Measurements from ENCODE around the gene FRMD5. TPM values are rescaled to one million over a fixed set of nuclear protein-coding genes. Genes with fewer than 3 reads are reported as not detected.
"Not testable (repeated sequence)": the region's sequence is repeated elsewhere in the genome, so short reads cannot be mapped to it uniquely, and the experiment has no call there.

The FRMD5 gene
- total and polyA plus RNA-seq, 2 donors (not counting 1 experiment from before 2014, with no cell fraction given): 1.9 to 4.3 TPM

GRCh38 chr15:44011238-44011854 is 183.7 kb downstream of the FRMD5 start:
- H3K79me2 ChIP-seq (ENCODE audit: control insufficient read depth, insufficient read depth, low read length): no peaks in the 10 kb centered on the region
- H3K9ac ChIP-seq (ENCODE audit: insufficient read depth, low read length): no peak overlapping the region
- H2AFZ ChIP-seq (ENCODE audit: low read length): no peak overlapping the region
- H3K9me3 ChIP-seq (ENCODE audit: control insufficient read depth, insufficient read depth, low read depth, low read length): no peaks in the 10 kb centered on the region
- no peak overlapping the region for H3K27ac ChIP-seq (ENCODE audit: insufficient read depth, low read length)
- TF ChIP-seq, protein P1, sequence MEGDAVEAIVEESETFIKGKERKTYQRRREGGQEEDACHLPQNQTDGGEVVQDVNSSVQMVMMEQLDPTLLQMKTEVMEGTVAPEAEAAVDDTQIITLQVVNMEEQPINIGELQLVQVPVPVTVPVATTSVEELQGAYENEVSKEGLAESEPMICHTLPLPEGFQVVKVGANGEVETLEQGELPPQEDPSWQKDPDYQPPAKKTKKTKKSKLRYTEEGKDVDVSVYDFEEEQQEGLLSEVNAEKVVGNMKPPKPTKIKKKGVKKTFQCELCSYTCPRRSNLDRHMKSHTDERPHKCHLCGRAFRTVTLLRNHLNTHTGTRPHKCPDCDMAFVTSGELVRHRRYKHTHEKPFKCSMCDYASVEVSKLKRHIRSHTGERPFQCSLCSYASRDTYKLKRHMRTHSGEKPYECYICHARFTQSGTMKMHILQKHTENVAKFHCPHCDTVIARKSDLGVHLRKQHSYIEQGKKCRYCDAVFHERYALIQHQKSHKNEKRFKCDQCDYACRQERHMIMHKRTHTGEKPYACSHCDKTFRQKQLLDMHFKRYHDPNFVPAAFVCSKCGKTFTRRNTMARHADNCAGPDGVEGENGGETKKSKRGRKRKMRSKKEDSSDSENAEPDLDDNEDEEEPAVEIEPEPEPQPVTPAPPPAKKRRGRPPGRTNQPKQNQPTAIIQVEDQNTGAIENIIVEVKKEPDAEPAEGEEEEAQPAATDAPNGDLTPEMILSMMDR (conservative IDR thresholded peaks at IDR 0.05 in 1 of 2, IDR thresholded peaks at IDR 0.05 in 1 of 2; ENCODE audit: low read depth in 1 of 2, low read length in 2 of 2): no peak
- TF ChIP-seq EZH2 (IDR thresholded peaks at IDR 0.05; ENCODE audit: low read length, missing control alignments): no peak
- no peak for DNase-seq (ENCODE audit: low read depth in 2 of 2)
- no peak overlapping the region for H3K4me3 ChIP-seq (replicated peaks in 1 of 4; ENCODE audit: control extremely low read depth in 1 of 4, insufficient read depth in 1 of 4, low read depth in 3 of 4, low read length in 4 of 4)
- H3K36me3 ChIP-seq (ENCODE audit: control insufficient read depth, insufficient read depth, low read length): no peaks in the 10 kb centered on the region
- H3K4me1 ChIP-seq (ENCODE audit: control insufficient read depth, extremely low read depth, insufficient read depth, low read length): peaks cover 12% of the 10 kb centered on the region
- no peaks in the 10 kb centered on the region for H3K27me3 ChIP-seq (ENCODE audit: control insufficient read depth, insufficient read depth, low read length)
- H3K4me2 ChIP-seq (ENCODE audit: extremely low read depth, insufficient read depth, low read length): no peak overlapping the region
- H4K20me1 ChIP-seq (ENCODE audit: control insufficient read depth, extremely low read depth, insufficient read depth, low read length): no peaks in the 10 kb centered on the region

- Histone ChIP-seq H3K79me2 (ENCODE audit: control insufficient read depth, insufficient read depth, low read length) (no peaks in the 10 kb centered on the region), H3K27ac (ENCODE audit: insufficient read depth, low read length) (no peak overlapping the region), H2AFZ (ENCODE audit: low read length) (no peak overlapping the region), H3K9ac (ENCODE audit: insufficient read depth, low read length) (no peak overlapping the region), H3K9me3 (ENCODE audit: control insufficient read depth, insufficient read depth, low read depth, low read length) (no peaks in the 10 kb centered on the region), H3K4me1 (ENCODE audit: control insufficient read depth, extremely low read depth, insufficient read depth, low read length) (peaks cover 12% of the 10 kb centered on the region), H3K36me3 (ENCODE audit: control insufficient read depth, insufficient read depth, low read length) (no peaks in the 10 kb centered on the region), H3K4me2 (ENCODE audit: extremely low read depth, insufficient read depth, low read length) (peak overlapping the region; percentile 37), H4K20me1 (ENCODE audit: control insufficient read depth, extremely low read depth, insufficient read depth, low read length) (no peaks in the 10 kb centered on the region), H3K27me3 (ENCODE audit: control insufficient read depth, insufficient read depth, low read length) (no peaks in the 10 kb centered on the region), H3K4me3 (replicated peaks in 1 of 4; ENCODE audit: control extremely low read depth in 1 of 4, insufficient read depth in 1 of 4, low read depth in 3 of 4, low read length in 4 of 4) (no peak overlapping the region)
- DNase-seq (ENCODE audit: low read depth in 2 of 2): peak; percentile 49 to 85
- no peak for TF ChIP-seq EZH2 (IDR thresholded peaks at IDR 0.05; ENCODE audit: low read length, missing control alignments)
These were observed 185.0 kb downstream of the FRMD5 start for GRCh38 chr15:44010089-44010488.

GRCh38 chr15:44009038-44009437 is 186.0 kb downstream of the FRMD5 start:
- Histone ChIP-seq H3K4me2 (ENCODE audit: extremely low read depth, insufficient read depth, low read length) (peak overlapping the region; percentile 15), H4K20me1 (ENCODE audit: control insufficient read depth, extremely low read depth, insufficient read depth, low read length) (no peaks in the 10 kb centered on the region), H3K27me3 (ENCODE audit: control insufficient read depth, insufficient read depth, low read length) (no peaks in the 10 kb centered on the region), H2AFZ (ENCODE audit: low read length) (no peak overlapping the region), H3K27ac (ENCODE audit: insufficient read depth, low read length) (no peak overlapping the region), H3K9ac (ENCODE audit: insufficient read depth, low read length) (no peak overlapping the region), H3K9me3 (ENCODE audit: control insufficient read depth, insufficient read depth, low read depth, low read length) (no peaks in the 10 kb centered on the region), H3K79me2 (ENCODE audit: control insufficient read depth, insufficient read depth, low read length) (no peaks in the 10 kb centered on the region), H3K4me3 (replicated peaks in 1 of 4; ENCODE audit: control extremely low read depth in 1 of 4, insufficient read depth in 1 of 4, low read depth in 3 of 4, low read length in 4 of 4) (no peak overlapping the region), H3K4me1 (ENCODE audit: control insufficient read depth, extremely low read depth, insufficient read depth, low read length) (peaks cover 12% of the 10 kb centered on the region), H3K36me3 (ENCODE audit: control insufficient read depth, insufficient read depth, low read length) (no peaks in the 10 kb centered on the region)
- peak; percentile 34 to 77 for DNase-seq (ENCODE audit: low read depth in 2 of 2)
- TF ChIP-seq, protein P1 (conservative IDR thresholded peaks at IDR 0.05 in 1 of 2, IDR thresholded peaks at IDR 0.05 in 1 of 2; ENCODE audit: low read depth in 1 of 2, low read length in 2 of 2): no peak
- TF ChIP-seq EZH2 (IDR thresholded peaks at IDR 0.05; ENCODE audit: low read length, missing control alignments): no peak

DNA sequence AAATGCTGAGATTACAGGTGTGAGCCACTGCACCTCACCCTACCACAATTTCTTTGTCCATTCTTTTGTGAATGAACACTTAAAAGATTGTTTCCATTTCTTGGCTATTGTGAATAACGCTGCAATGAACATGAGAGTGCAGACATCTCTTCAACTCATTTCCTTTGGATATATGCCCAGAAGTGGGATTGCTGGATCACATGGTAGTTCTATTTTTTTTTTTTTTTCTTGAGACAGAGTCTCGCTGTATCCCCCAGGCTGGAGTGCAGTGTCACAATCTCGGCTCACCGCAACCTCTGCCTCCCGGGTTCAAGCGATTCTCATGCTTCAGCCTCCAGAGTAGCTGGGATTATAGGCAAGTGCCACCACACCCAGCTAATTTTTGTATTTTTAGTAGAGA is 194.8 kb downstream of the FRMD5 start:
- H3K27ac ChIP-seq (ENCODE audit: insufficient read depth, low read length); H3K79me2 ChIP-seq (ENCODE audit: control insufficient read depth, insufficient read depth, low read length): not testable (repeated sequence)

More for the DNA sequence above, 194.8 kb downstream of the FRMD5 start:
- H3K4me1 ChIP-seq (ENCODE audit: control insufficient read depth, extremely low read depth, insufficient read depth, low read length); H3K4me3 ChIP-seq (replicated peaks in 1 of 4; ENCODE audit: control extremely low read depth in 1 of 4, insufficient read depth in 1 of 4, low read depth in 3 of 4, low read length in 4 of 4); H3K36me3 ChIP-seq (ENCODE audit: control insufficient read depth, insufficient read depth, low read length); H3K9me3 ChIP-seq (ENCODE audit: control insufficient read depth, insufficient read depth, low read depth, low read length); H4K20me1 ChIP-seq (ENCODE audit: control insufficient read depth, extremely low read depth, insufficient read depth, low read length); H3K27me3 ChIP-seq (ENCODE audit: control insufficient read depth, insufficient read depth, low read length); H3K9ac ChIP-seq (ENCODE audit: insufficient read depth, low read length); H2AFZ ChIP-seq (ENCODE audit: low read length): not testable (repeated sequence)
- DNase-seq (ENCODE audit: low read depth in 2 of 2): peak; percentile 88
- H3K4me2 ChIP-seq (ENCODE audit: extremely low read depth, insufficient read depth, low read length): peak overlapping the region; percentile 0

All from fibroblast of lung (primary cell).